A204.1 (cell line): ENCODE measurements around the gene INCA1.

Source experiments
- FAIRE-seq: peaks from 2 replicates; lab custom pipeline; 2012; peaks lifted over from hg19 to GRCh38; lab: Jason Lieb, UNC

The INCA1 gene

GRCh38 chr17:5003214-5003867 lies 6.0 kb upstream of the INCA1 start:
- FAIRE-seq, result no peak

DNA sequence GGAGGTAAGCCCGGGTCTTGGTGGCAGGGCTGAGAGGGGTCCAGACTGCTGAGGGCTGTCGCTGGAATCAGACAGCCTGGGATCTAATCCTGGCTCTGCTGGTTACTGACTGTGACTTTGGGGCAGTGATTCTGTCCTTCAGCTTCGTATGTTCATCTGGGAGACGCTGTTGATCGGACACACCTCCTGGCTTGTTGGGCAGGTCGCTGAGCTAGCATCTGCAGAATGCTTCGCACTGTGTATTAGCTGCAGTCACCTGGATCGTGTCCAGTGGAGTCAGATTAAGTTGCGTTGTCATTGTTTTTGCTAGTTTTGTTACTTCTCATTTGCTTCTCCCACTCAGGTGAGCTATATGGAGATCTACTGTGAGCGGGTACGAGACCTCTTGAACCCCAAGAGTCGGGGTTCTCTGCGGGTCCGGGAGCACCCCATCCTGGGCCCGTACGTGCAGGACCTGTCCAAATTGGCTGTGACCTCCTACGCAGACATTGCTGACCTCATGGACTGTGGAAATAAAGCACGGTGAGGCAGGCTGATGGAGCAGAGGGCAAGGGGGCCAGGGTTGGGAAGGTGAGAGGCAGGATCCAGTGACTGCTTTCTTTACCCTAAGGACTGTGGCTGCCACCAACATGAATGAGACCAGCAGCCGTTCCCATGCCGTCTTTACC lies 4.9 kb upstream of the INCA1 start:
- no peak for FAIRE-seq

DNA sequence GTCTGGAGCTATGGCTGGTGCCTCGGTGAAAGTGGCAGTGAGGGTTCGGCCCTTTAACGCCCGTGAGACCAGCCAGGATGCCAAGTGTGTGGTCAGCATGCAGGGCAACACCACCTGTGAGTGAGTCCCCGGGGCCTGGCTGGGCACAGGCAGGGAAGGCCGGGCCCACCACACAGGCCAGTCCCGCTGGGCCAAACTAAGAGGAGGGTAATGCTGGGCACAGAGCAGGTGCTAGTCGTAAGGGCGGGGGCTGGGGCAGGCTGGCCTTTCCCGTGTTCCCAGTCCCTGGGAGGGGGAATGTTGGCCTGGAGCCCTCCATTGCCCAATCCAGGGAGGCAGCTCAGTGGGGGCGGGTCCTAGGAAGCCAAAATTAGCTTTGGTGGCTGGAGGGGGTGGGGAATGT lies 2.9 kb upstream of the INCA1 start:
- FAIRE-seq, result no peak

- no peak for FAIRE-seq
These were observed 2.2 kb upstream of the INCA1 start for GRCh38 chr17:4999430-5000093.

DNA sequence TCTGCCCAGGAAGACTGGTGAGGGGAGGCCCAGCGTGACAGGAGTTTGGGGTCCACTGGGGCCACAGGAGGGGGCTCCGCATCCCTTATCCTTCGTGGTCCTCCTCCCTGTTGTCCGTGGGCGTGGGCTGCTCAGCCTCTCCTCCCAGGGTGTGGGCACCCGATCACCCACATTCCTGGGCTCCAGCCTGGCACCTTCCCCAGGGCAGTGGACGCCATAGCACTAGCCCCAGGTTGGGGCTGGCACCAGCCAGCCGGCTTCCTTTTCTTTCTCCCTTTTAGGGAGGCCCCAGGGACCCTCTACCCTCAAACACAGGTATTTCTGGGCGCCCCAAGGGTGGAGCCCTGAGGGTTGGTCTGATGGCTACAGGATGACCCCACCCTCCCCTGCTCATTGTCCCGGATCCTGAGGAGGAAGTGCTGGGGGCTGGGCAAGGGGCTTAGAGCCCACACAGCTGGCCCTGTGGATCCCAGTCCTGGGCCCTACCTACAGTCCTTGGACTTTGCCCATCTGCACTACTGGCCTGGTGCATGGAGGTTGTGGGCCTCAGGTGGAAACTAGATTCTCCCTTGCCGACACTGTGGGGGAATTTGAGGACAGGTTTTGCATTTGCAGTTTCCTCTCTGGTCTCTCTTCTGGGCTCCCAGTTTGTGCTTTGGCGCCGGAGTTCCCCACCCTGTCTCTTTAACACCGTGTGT lies 1.6 kb upstream of the INCA1 start:
- no peak for FAIRE-seq

- FAIRE-seq, result no peak
These were observed 857 bp upstream of the INCA1 start for GRCh38 chr17:4998027-4998731.

DNA sequence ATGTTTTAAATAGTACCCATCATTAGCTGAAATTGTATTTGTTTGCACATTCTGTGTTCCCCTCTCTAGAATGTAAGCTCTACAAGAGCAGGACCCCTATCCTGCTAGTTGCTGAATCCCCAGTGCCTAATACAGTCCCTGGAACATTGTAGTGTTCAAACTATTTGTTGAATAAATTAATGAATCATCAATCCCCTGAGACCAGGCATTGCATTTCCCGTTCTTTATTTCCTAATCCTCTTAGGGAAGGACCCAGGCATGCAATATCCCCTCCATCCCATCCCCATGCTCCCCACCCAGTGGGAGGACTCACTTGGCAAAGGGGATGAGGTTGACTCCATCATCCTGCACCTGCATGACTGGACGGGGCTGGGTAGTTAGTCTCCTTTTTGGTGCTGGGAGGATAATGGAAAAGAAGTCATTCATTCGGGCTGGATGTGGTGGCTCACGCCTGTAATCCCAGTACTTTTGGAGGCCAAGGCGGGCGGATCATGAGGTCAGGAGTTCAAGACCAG lies 3.2 kb downstream of the INCA1 start:
- FAIRE-seq, result no peak

DNA sequence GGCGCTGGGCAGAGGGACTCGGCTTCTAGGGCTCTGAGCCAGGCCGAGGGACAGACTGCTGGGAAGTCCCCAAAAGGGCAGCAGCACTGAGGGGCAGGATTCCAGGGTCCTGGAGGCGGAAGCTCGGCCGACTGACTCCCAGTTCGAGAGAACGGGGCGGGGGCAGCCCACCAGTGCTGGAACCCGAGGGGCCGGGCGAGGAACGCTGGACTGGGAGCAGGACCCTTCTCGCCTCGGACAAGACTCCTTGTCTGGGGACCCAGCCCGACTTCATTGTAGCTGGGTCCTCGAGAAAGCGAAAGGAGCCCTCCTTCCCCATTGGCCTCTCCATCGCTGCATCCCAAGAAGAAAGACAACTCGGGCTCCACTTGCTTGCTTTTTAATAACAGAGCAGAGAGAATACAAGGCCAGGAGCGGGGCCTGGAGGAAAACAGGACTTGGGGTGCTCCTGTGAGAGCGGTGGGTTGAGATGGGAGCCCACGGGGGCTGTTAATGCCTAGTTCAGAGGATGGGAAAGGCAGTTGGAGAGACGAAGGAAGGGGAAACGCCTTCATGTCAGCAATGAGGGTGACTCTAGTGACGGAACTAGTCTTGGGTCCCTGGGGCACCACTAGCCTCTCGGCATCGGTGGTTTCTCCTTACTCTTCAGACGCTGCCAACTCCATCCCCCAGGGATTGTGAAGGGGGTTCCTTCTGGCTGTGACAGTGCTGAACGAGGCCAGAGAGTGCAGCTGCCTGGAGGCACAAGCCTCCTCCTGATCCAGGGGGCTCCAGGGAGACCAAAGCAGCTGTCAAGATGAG lies 9.4 kb downstream of the INCA1 start:
- FAIRE-seq, result no peak

DNA sequence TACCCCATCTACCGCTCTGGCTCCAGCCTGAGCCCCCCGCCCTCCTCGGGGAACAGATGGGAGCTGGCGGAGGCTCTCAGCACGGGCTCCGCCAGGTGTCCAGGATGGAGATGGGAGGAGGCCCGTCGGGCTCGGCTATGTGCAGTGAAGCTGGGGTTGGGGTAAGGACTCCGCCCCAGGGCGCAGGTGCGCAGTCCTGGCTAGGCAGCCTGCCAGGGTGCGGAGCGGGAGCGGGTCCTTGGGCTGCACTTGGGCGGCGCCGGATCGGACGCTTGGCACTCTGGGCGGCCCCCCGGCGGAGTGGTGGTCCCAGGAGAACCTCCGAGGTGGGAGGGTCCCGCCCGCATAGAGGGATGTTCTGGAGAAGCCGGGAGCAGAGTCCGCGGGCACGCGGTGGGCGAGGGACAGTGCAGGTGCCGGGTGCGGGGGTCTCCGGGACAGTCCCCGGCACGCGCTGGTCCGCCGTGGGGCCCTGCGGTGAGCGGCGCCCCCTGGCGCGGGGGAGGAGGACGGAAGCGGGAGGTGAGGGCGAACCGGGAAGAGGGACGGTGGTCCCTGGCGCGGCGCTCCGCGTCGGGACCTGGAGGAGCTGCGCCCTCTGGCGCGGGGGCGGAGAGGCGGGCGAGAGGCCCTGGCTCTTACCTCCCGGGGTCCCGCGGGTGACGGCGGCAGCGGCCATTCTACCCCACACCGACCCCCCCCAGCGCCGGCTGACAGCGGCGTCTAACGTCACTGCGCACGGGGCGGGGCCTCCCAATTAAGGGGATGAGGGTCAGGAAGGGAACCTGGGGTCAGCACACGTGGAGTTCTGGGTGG lies 10.2 kb downstream of the INCA1 start, which contains the start of gene CAMTA2:
Gene CAMTA2, minus strand, starts transcription at position 725 of the 816 bp plus-strand sequence. CDS start 1,453 bp downstream, outside the sequence.
- no peak for FAIRE-seq

- no peak for FAIRE-seq
These were observed 10.9 kb downstream of the INCA1 start for GRCh38 chr17:4986403-4986802.

DNA sequence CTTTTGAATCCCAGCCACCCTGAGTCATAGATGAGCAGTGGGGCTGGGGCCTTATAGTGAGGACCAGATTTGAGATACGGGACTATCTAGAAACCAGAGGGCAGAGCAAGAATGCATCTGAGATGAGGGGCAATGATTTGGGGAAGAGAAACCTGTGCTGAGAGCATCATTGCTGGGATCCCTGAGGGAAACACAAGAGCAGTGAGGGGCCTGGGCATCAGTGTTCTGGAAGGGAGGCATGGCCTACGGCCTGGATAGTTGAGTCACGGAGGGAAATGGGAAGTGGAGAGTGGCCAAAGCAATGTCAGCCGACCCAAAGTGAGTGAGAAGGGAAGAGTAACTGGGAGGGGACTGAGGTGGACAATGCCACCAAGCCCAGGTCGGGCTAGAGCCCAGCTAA lies 15.0 kb downstream of the INCA1 start:
- FAIRE-seq, result no peak

GRCh38 chr17:4980644-4981216 lies 16.6 kb downstream of the INCA1 start:
- FAIRE-seq, result no peak

DNA sequence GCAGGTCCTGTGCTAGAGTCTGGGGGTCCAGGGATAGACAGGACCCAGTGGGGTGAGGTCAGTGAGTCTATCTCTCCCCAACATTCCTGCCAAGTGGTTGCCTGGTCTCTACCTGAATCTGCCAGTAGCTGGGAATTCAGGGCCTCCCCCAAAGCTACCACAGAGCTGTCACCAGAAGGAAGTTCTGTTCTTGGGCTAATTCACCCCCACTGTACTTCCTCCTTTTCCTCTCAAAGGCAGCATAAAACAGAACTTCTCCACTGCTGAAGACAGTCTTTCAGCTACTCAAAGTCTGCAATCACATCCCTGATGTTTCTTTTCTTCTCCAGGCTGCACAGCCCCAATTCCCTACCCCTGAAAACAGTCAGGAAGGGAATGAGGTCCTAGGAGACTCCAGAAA lies 18.6 kb downstream of the INCA1 start:
- no peak for FAIRE-seq

- no peak for FAIRE-seq
These were observed 23.1 kb downstream of the INCA1 start for GRCh38 chr17:4974115-4974670.

DNA sequence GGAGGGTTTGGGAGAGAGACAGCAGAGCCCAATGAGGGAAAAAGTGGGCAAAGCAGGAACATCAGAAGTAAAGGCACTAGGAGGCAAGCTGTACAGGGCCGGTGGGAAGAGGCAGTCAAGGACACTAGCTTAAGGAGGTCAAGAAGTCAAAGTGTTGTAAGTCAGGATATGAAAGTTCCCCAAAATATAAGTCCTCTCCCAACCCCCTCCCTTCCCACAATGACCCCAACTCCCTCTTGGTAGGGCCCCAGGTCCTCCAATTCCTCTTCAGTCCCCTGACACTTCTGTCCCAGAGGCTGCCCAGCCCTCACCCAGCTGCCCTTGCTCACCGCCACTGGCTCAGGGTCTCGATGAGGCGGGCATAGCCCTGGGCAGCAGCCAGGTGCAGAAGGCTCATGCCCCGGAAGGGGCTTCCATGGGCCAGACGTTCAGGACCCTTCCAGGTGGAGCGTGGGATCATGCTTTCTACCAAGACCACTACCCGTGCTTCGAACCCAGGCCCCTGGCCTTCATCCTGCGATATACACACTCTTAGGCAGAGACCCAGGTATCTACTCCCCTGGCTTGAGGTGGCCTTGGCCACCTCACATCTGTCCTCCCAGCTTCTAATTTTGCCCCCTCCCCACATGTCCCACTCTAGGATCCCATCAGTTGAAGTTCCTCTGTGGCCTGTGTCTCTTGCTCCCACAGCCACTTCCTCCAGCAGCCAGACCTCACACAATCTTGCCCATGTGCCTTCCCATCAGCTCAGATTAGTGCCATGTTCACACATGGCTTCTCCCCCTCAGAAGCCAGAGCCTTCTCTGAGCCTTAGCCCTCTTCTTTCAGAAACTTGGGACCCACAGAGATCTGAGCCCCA lies 23.8 kb downstream of the INCA1 start:
- FAIRE-seq, result no peak

DNA sequence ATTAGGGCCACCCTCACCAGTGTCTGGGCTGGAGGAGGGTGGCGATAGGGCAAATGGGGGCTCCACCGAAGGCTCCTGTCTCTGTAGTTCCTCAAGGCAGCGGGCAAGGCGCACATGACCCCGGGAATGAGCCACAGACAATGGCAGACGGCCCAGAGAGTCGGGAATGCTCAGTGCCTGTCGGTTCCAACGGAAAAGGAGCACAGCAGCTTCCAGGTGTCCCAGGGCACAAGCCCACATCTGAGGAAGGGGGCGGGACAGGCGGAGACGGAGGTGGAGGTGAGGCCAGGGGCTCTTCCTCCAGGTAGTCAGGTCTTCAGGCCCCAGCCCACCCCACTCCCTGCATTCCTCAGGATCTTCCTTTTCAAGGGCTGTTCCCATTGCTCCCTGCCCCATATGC lies 24.6 kb downstream of the INCA1 start:
- FAIRE-seq, result no peak

DNA sequence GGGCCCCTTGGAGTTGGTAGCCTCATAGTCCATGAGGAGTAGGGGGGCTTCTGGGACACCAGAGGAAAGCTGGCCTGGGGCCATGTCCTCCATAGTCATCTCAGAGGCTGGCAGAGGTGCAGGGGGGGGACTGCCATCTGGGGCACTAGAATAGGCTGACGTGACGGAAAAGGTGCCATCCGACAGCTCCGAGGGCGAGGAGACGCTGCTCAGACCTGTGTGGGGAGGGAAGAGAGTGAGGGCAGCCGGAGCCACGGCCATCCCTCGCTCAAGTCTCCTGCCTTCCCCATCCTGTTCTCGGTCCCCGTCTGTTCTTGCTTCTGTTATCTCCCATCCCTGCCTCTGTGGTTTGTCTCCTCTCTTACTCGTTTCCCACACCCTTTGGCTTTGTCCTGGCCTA lies 25.0 kb downstream of the INCA1 start:
- no peak for FAIRE-seq

GRCh38 chr17:4971826-4972225 lies 25.5 kb downstream of the INCA1 start:
- no peak for FAIRE-seq

DNA sequence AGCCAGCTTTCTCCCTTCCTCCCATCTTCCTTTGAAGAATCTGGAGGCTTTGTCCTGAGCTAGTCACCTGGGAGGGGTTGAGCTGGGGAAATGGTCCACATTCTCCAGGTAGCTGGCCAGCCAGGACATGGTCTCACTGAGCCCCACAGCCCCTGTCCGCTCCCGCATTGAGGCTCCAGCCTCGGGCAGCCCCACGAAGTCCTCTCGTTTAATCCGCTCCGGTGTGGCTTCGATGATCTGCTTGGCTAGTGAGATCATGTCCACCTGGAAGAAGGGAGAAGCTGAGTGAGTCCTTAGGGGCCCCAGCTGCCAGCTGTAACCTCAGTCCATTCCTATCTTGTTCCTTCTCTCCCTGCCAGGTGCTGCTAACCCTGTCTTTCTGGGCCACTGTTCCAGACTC lies 27.0 kb downstream of the INCA1 start:
- FAIRE-seq, result no peak
